Adrenal gland (tissue), 12 donors: ENCODE data around the gene CCSER1. TPM values are rescaled to one million over a fixed set of nuclear protein-coding genes. Genes with fewer than 3 reads are reported as not detected.

ENCODE experiments used
- DNase-seq, 7 donors: peaks; one replicate each; pipeline ENCODE4 v3.0.0-alpha.2; 2019 to 2020
- H3K27ac ChIP-seq, 5 donors: fragments of 200-600 bp; sonication (generic) in 4 of 5; 1 replicate in 3 of 5; 2 replicates in 2 of 5; pipeline versions ENCODE4 v1.5.1 to v1.8.0; 2016 to 2020; ENCODE audit warnings: mild to moderate bottlenecking in 1 of 5
- H3K27me3 ChIP-seq: fragments of 200-600 bp; 2 replicates; pipeline ENCODE4 v1.8.0; 2021
- H3K36me3 ChIP-seq, 2 donors: fragments of 200-600 bp; replicated peaks in 1 of 2; 1 replicate in 1 of 2; 2 replicates in 1 of 2; pipeline versions ENCODE4 v1.5.1 to v1.8.0; 2018 to 2022
- H3K4me1 ChIP-seq, 2 donors: fragments of 200-600 bp; replicated peaks in 1 of 2; 1 replicate in 1 of 2; 2 replicates in 1 of 2; pipeline versions ENCODE4 v1.5.1 to v1.8.0; 2018 to 2021
- H3K4me3 ChIP-seq, 4 donors: fragments of 200-600 bp; sonication (generic) in 3 of 4; one replicate each; pipeline ENCODE4 v1.5.1; 2016 to 2018
- H3K9me3 ChIP-seq, 3 donors: fragments of 200-600 bp; sonication (generic) in 1 of 3; replicated peaks in 1 of 3; 1 replicate in 2 of 3; 2 replicates in 1 of 3; pipeline versions ENCODE4 v1.5.1 to v1.8.0; 2016 to 2021
- CTCF ChIP-seq, 6 experiments: fragments of 450-650 bp in 4 of 6; fragments of 200-600 bp in 2 of 6; sonication (generic) in 1 of 6; IDR thresholded peaks; 1 replicate in 5 of 6; 2 replicates in 1 of 6; pipeline versions ENCODE4 v1.5.1 to v1.8.0; 2016 to 2021; ENCODE audit warnings: antibody characterized with exemption in 6 of 6, mild to moderate bottlenecking in 2 of 6, moderate library complexity in 1 of 6
- POLR2A ChIP-seq, 2 donors: fragments of 450-650 bp; IDR thresholded peaks; one replicate each; pipeline ENCODE4 v1.6.1; 2017; ENCODE audit warnings: antibody characterized with exemption in 2 of 2, mild to moderate bottlenecking in 2 of 2, moderate library complexity in 1 of 2
- WGBS, 4 donors: extraction: QIAGEN DNeasy Blood & Tissue Kit in 2 of 4; methylation state at CpG; one replicate each; pipeline versions ENCODE4 v1.1.5 to v1.1.7; 2013 to 2017; 5-methylcytosine and 5-hydroxymethylcytosine counted together
- intact Hi-C, 2 donors: fragments of 100-400 bp; cut with DNase I; formaldehyde crosslinking; loops; one replicate each; pipeline versions ENCODE4 v1.14.1 to v1.15.0; 2022 to 2023
- polyA plus RNA-seq, 3 donors: library from polyadenylated mRNA; stranded (reverse); fragments of 200-250 nt in 2 of 3; fragments of 350-450 nt in 1 of 3; fragmentation: Illumina TruSeq in 1 of 3; extraction: RNeasy Lipid Tissue Mini Kit (QIAGEN cat#74804) in 1 of 3; gene quantifications; one replicate each; pipeline ENCODE4 v1.2.3, GENCODE V29; 2013 to 2014
- total RNA-seq, 9 donors: library from RNA; depleted of rRNA in 4 of 9; stranded (reverse); fragments of >200 nt in 4 of 9; fragments of 120-200 nt in 1 of 9; fragmentation: NEBNext Ultra II Directional in 1 of 9; extraction: Animal tissue kit (Norgen Biotek cat#: 25700) in 1 of 9; gene quantifications; one replicate each; pipeline versions ENCODE4 v1.1.0 to v1.2.4, GENCODE V29; 2013 to 2023
- donor health status: healthy with polysubstance abuse.
- donor health status: Bipolar disorder and iron deficiency.
- donor health status: DM: yes; HTN: yes; CAD: no.
- donor health status: DM: no; HTN: no; CAD: no.
- donor health status: DM: no; HTN: no; CAD: no.
- donor health status: DM: yes; HTN: yes; CAD: no.

The CCSER1 gene
- total and polyA plus RNA-seq, 12 donors = 0.14 to 11.7 (median 2.3) TPM; not detected in 1

- H3K27me3 ChIP-seq = no peaks in the 10 kb centered on the region
- TF ChIP-seq CTCF (IDR thresholded peaks at IDR 0.05) = no peak
- TF ChIP-seq POLR2A (IDR thresholded peaks at IDR 0.05) = no peak
- H3K4me1 ChIP-seq = no peaks in the 10 kb centered on the region
- no peaks in the 10 kb centered on the region for H3K36me3 ChIP-seq
- peaks cover 0 to 4% (median 0%) of the 10 kb centered on the region in 3 donors for H3K9me3 ChIP-seq
- WGBS, 4 donors = 33 to 69% (median 58%) methylated on average over 1 of the region's 1 CpG
- intact Hi-C loops = no loop called here
- no peak for DNase-seq
- no peak overlapping the region for H3K4me3 ChIP-seq
- H3K27ac ChIP-seq = no peak overlapping the region
These were observed 359.2 kb downstream of the CCSER1 start for GRCh38 chr4:90486346-90486745.

- H3K4me1 ChIP-seq = no peaks in the 10 kb centered on the region
- WGBS, 4 donors = 38 to 59% (median 47%) methylated on average over 1 of the region's 1 CpG
- TF ChIP-seq POLR2A (IDR thresholded peaks at IDR 0.05) = no peak
- TF ChIP-seq CTCF (IDR thresholded peaks at IDR 0.05) = no peak
- H3K36me3 ChIP-seq = no peaks in the 10 kb centered on the region
- no peak overlapping the region for H3K4me3 ChIP-seq
- no peak overlapping the region for H3K27ac ChIP-seq
- no peaks in the 10 kb centered on the region for H3K27me3 ChIP-seq
- H3K9me3 ChIP-seq = no peaks in the 10 kb centered on the region
- intact Hi-C loops = no loop called here
- no peak for DNase-seq
These were observed 368.0 kb downstream of the CCSER1 start for GRCh38 chr4:90495211-90495610.

- no peaks in the 10 kb centered on the region for H3K4me1 ChIP-seq
- H3K4me3 ChIP-seq = no peak overlapping the region
- H3K36me3 ChIP-seq = no peaks in the 10 kb centered on the region
- intact Hi-C loops = no loop called here
- DNase-seq = no peak
- no peaks in the 10 kb centered on the region for H3K9me3 ChIP-seq
- 13 to 20% (median 15%) methylated on average over 2 of the region's 2 CpGs for WGBS, 4 donors
- TF ChIP-seq POLR2A (IDR thresholded peaks at IDR 0.05) = no peak
- TF ChIP-seq CTCF (IDR thresholded peaks at IDR 0.05) = no peak
- no peaks in the 10 kb centered on the region for H3K27me3 ChIP-seq
- no peak overlapping the region for H3K27ac ChIP-seq
These were observed 368.7 kb downstream of the CCSER1 start for GRCh38 chr4:90495936-90496335.

- no peak overlapping the region for H3K4me3 ChIP-seq
- no peak for TF ChIP-seq CTCF (IDR thresholded peaks at IDR 0.05)
- no peak for TF ChIP-seq POLR2A (IDR thresholded peaks at IDR 0.05)
- DNase-seq = no peak
- no peaks in the 10 kb centered on the region for H3K9me3 ChIP-seq
- H3K4me1 ChIP-seq = no peaks in the 10 kb centered on the region
- no peaks in the 10 kb centered on the region for H3K27me3 ChIP-seq
- H3K36me3 ChIP-seq = no peaks in the 10 kb centered on the region
- 88 to 96% (median 93%) methylated on average over 2 of the region's 2 CpGs for WGBS, 4 donors
- H3K27ac ChIP-seq = no peak overlapping the region
- intact Hi-C loops = no loop called here
These were observed 371.0 kb downstream of the CCSER1 start for GRCh38 chr4:90498175-90498574.
